ENCODE data around the gene F2RL3. TPM values are rescaled to one million over a fixed set of nuclear protein-coding genes. Genes with fewer than 3 reads are reported as not detected.
A peak's percentile ranks its signal among the peaks of the same experiment; 100 is the strongest.

Gene F2RL3
- total and polyA plus RNA-seq, 9 of the 15 experiments (the other 6 are each of a cell fraction or from before 2014, with no cell fraction given): 1.4 to 27.6 (median 11.9) TPM

GRCh38 chr19:16888629-16889365, at the start of gene F2RL3 (continued):
- TF ChIP-seq C11orf30 (IDR thresholded peaks at IDR 0.05; ENCODE audit: low read depth) (no peak), KLF16 (IDR thresholded peaks at IDR 0.05) (peak; percentile 78), PHF21A (IDR thresholded peaks at IDR 0.05; ENCODE audit: borderline replicate concordance, low read depth) (no peak), GTF2A2 (tag; IDR thresholded peaks at IDR 0.05) (no peak), RCOR1 (IDR thresholded peaks at IDR 0.05; ENCODE audit: borderline replicate concordance in 1 of 2, low read depth in 2 of 2, low read length in 2 of 2) (peak in 1 of 2 experiments; percentile 70; a peak in 2 of 4 replicates), ZBTB17 (CRISPR knock-in tag; IDR thresholded peaks at IDR 0.05) (peak; percentile 81), HMGN3 (IDR thresholded peaks at IDR 0.05; ENCODE audit: borderline replicate concordance, extremely low read depth, insufficient read length, low read depth, low read length) (no peak), ZNF766 (CRISPR knock-in tag; conservative IDR thresholded peaks at IDR 0.05) (peak; percentile 72), TARDBP (IDR thresholded peaks at IDR 0.05) (no peak; the same call in 1 of the 2 replicates), TEAD4 (IDR thresholded peaks at IDR 0.05; ENCODE audit: low read length) (no peak), TEAD4 (CRISPR knock-in tag; IDR thresholded peaks at IDR 0.05; ENCODE audit: borderline replicate concordance) (no peak), ZNF431 (CRISPR knock-in tag; IDR thresholded peaks at IDR 0.05) (no peak), ELF4 (CRISPR knock-in tag; IDR thresholded peaks at IDR 0.05) (no peak), SETDB1 (IDR thresholded peaks at IDR 0.05; ENCODE audit: low read length) (no peak)
- TF ChIP-seq, protein P1, sequence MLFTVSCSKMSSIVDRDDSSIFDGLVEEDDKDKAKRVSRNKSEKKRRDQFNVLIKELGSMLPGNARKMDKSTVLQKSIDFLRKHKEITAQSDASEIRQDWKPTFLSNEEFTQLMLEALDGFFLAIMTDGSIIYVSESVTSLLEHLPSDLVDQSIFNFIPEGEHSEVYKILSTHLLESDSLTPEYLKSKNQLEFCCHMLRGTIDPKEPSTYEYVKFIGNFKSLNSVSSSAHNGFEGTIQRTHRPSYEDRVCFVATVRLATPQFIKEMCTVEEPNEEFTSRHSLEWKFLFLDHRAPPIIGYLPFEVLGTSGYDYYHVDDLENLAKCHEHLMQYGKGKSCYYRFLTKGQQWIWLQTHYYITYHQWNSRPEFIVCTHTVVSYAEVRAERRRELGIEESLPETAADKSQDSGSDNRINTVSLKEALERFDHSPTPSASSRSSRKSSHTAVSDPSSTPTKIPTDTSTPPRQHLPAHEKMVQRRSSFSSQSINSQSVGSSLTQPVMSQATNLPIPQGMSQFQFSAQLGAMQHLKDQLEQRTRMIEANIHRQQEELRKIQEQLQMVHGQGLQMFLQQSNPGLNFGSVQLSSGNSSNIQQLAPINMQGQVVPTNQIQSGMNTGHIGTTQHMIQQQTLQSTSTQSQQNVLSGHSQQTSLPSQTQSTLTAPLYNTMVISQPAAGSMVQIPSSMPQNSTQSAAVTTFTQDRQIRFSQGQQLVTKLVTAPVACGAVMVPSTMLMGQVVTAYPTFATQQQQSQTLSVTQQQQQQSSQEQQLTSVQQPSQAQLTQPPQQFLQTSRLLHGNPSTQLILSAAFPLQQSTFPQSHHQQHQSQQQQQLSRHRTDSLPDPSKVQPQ (CRISPR knock-in tag; IDR thresholded peaks at IDR 0.05; ENCODE audit: borderline replicate concordance): no peak
- TF ChIP-seq, protein P2, sequence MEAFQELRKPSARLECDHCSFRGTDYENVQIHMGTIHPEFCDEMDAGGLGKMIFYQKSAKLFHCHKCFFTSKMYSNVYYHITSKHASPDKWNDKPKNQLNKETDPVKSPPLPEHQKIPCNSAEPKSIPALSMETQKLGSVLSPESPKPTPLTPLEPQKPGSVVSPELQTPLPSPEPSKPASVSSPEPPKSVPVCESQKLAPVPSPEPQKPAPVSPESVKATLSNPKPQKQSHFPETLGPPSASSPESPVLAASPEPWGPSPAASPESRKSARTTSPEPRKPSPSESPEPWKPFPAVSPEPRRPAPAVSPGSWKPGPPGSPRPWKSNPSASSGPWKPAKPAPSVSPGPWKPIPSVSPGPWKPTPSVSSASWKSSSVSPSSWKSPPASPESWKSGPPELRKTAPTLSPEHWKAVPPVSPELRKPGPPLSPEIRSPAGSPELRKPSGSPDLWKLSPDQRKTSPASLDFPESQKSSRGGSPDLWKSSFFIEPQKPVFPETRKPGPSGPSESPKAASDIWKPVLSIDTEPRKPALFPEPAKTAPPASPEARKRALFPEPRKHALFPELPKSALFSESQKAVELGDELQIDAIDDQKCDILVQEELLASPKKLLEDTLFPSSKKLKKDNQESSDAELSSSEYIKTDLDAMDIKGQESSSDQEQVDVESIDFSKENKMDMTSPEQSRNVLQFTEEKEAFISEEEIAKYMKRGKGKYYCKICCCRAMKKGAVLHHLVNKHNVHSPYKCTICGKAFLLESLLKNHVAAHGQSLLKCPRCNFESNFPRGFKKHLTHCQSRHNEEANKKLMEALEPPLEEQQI (IDR thresholded peaks at IDR 0.05): no peak
- TF ChIP-seq, protein P3, sequence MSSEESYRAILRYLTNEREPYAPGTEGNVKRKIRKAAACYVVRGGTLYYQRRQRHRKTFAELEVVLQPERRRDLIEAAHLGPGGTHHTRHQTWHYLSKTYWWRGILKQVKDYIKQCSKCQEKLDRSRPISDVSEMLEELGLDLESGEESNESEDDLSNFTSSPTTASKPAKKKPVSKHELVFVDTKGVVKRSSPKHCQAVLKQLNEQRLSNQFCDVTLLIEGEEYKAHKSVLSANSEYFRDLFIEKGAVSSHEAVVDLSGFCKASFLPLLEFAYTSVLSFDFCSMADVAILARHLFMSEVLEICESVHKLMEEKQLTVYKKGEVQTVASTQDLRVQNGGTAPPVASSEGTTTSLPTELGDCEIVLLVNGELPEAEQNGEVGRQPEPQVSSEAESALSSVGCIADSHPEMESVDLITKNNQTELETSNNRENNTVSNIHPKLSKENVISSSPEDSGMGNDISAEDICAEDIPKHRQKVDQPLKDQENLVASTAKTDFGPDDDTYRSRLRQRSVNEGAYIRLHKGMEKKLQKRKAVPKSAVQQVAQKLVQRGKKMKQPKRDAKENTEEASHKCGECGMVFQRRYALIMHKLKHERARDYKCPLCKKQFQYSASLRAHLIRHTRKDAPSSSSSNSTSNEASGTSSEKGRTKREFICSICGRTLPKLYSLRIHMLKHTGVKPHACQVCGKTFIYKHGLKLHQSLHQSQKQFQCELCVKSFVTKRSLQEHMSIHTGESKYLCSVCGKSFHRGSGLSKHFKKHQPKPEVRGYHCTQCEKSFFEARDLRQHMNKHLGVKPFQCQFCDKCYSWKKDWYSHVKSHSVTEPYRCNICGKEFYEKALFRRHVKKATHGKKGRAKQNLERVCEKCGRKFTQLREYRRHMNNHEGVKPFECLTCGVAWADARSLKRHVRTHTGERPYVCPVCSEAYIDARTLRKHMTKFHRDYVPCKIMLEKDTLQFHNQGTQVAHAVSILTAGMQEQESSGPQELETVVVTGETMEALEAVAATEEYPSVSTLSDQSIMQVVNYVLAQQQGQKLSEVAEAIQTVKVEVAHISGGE (CRISPR knock-in tag; IDR thresholded peaks at IDR 0.05): 0 out of 6 replicates have a peak, but pooled peaks of 1 of the 3 experiments have one; percentile 11
